GM19324 (cell line): ENCODE measurements around the gene RPTOR.

Source experiments
- ATAC-seq: cut with Tn5 transposase; IDR thresholded peaks from one replicate; pipeline ENCODE4 v1.9.1; 2021; ENCODE audit warnings: mild to moderate bottlenecking, moderate library complexity; ENCODE audit not compliant: unreplicated experiment, low FRiP score

RPTOR gene

DNA sequence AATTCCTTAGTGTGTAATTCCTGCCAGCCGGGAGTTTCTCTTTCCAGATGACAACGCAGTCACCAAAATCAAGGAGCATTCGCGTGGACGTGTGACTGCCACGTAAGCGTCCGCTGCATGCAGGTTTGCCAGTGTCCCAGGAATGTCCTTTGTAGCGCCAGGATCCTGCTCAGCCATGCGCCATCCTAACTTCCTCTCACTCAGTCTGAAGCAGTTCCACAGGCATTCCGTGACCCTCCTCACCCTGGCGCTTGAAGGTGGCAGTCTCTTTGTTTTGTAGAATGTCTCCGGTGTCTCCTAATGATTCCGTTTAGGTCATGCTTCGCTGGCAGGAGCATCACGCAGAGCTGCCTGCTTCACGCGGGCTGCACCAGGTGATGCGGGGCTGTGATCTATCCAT is 88.6 kb downstream of the RPTOR start:
- ATAC-seq, result no peak

DNA sequence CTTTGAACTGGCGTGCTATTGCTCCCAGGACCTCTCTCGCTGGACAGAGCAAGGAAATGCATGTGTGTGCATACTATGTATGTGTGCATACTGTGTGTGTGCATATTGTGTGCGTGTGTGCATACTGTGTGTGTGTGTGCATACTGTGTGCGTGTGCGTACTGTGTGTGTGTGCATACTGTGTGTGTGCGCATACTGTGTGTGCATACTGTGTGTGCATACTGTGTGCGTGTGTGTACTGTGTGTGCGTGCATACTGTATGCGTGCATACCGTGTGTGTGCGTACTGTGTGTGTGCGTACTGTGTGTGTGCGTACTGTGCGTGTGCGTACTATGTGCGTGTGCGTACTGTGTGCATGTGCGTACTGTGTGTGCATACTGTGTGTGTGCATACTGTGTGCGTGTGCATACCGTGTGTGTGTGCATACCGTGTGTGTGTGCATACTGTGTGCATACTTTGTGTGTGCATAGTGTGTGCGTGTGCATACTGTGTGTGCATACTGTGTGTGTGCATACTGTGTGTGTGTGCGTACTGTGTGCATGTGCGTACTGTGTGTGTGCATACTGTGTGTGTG is 89.4 kb downstream of the RPTOR start:
- no peak for ATAC-seq

DNA sequence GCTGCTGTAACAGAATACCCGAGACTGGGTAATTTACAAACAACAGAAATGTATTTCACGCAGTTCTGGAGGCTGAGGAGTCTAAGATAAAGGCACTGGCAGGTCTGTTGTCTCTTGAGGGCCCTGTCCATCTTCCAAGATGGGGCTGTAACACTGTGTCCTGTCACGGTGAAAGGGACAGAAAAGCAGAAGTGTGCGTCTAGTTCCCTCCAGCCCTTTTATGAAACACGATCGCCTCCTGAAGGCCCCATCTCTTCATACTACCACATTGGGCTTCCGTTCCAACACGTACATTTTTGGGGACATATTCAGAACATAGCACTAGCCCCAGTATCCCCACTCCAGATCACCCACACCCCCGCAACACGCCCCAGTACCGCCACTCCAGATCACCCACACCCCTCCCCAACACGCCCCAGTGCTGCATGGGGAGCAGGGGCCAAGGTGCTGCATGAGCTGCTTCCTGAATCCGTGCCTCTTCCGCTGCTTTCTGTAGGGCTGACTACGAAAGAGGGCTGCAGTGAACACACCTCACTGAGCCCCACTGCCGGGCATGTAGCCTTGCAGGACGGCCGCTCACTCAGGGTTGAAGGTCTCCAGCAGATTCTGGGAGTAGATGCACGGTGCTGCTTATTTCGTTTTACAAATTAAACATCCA is 91.9 kb downstream of the RPTOR start:
- no peak for ATAC-seq

DNA sequence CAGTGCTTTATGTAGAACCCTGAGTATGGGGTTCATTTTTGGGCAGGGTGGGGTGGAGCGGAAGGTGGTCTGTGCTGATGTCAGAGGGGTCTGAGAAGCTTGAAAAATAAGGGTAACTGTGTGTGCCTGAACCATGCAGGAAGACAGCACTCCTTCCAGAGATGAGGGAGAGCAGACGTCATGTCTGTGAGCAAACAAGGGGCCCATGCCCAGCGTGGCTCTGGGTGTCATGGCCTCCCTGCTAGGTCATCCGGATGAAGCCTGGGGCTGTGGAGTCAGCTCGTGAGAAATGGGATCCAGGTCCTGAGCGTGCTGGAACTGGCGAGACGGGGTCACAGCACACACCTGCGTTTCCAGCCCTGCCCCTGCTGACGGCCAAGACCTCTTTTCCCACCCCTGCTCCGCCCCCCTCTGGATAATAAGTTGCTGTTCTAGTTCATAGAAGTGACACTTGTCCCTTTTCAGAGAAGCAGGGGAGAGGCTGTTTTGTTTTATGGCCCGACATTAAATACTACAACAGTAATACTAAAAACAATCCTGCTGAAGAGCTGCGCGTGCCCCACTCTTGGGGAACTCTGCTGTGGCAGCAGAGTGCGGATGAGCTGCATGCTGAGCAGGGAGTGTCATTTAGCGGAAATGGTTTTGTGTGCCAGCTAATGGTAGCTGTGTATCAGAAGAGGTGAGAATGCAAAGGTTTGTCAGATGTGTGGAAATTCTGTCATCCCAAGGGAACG is 92.6 kb downstream of the RPTOR start:
- ATAC-seq, result no peak

DNA sequence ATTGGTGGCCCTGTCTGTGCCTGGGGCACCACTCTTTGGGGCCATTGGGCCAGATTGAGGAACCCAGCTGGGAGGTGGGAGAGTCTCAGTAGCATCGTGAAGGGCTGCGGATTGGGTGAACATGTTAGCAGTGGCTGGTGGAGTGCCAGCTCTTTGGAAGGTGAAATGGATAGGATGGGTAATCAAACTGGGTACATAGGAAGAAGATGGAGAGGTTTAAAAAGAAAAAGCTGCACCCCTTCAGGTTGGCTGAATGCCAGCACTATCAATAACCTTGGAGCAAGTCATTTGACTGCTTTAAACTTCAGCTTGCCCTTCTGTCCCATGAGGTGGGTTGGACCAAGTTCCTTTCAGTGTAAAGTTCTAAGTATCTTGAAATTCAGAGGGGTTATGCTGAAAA is 95.0 kb downstream of the RPTOR start:
- ATAC-seq, result no peak

DNA sequence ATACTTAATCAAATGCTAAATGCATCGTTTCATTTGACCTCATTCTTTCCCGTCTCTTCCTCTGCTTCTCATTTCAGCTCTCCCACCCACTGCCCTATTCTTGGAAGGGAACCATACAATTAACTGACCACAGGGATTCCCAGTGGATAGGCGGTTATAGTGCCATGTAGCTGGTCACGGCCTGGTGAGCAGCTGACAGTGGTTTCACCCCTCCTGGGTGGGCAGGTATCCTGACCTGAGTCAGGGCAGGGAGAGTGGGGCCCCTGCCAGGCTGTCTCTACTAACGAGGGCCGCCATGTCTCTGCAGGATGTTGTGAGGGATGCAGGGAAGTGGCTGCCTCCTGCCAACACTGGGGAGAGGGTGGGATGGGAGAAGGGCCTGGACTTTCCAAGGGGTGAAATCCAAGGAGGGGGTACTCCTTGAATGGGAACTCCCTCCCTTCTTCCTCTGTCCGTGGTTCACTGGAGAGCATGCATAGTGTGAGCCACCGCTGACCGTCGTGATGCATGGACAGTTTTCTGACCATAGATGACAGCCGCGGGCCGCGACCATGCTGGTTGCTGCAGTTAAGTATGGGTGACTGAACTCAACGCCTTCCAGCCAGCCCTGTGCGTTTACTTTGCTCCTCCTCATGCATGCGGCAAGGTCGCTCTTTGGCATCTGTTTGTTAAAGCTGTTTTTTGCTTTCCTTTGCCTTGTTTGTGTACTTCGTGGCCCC is 95.9 kb downstream of the RPTOR start:
- no peak for ATAC-seq

DNA sequence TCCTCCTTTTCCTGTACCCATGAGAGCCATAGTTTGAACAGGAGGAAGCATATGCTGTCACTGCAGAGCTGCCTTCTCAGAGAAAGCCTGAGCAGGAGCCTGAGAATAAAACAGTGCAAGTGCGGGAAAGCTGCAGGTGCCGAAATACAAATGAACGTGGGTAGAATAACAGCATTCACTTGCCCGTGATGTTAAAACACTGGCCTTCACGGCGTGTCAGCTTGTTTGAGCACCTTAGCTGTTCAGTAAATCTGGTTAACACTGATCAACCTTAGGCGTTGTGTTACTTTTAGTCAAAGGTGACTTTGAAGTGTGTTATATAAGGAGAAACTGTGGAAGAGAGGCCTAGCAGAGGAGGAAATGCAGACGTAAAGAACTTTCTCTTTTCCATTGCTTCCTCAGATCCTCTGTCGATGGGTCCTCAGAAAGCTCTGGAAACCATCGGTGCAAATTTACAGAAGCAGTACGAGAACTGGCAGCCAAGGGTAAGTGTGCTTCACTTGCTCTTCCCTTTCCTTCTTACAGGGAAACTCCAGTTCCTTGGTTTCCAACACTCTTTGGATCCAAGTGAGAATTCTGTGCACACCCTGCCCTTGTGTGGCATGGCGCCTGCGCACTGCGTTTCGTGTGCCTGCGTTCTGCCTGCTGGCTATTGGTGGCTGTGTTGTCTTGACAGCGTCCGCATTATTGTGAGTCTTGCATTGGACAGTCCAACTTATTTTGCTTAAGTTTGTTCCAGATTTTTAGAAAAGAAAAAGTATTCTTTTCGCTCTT is 98.9 kb downstream of the RPTOR start:
- ATAC-seq, result no peak

DNA sequence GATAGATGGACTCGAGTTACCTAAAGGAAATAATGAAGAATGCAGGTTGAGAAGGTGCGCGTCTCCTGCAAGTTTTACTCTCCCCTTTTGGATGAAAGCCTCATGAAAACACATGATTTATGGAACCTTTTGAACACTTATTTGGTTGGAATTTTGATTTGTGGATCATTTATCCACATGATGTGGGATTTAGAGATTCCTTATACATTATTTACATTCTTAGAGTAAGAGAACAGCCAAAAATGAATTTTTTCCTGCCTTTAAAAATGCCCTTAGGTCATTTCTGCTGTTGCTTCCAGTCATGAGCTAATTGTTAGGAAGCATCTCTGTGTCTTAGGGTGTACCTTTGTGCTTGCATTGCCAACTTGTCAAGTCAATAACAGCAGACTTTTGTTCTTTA is 99.9 kb downstream of the RPTOR start:
- ATAC-seq, result no peak

DNA sequence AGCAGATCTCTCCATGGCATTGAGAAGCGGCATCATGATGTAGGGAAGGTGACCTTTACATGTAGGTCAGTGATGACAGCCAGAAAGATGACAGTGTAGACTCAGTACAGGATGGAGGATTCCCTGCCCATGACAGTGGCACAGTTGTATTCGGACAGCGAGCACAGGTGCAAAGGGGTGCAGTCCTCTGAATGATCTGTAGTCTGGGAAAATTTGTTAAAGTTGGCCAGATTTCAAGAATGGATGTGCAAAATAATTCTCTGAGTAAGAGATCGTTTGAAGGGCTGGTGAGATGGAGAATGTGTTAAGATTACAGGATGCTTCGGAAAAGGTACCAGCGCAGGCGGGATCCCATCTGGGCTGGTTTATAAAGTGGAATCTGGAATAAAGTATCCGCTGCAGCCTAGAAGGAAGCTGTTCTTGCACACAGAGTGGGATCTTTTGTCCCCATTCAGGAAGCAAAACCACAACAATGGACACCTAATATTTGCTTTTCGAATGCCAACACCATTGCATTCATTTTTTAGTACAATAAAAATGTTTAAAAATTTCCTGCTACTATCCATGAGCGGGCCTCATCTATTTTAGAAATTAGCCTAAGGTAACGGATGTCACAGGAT is 101.2 kb downstream of the RPTOR start:
- ATAC-seq, result no peak

DNA sequence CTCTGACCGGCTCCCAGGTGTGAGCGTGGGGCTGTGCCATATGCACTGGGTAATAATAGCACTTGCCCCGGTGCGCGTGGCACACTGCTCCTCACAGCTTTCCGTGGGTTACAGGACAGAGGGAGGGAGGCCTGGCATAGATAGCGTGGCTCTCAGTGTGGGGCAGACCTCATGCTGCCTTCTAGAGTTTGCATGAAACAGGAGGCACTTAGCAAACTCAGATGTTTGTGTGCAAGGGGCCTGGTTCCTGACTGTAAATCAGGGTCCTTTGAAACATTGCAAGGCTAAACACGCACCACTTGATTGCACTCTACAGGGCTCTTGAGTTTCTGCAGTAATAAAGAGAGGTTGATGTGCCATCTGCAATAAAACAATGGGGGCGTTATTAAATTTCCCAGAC is 101.7 kb downstream of the RPTOR start:
- ATAC-seq, result no peak

DNA sequence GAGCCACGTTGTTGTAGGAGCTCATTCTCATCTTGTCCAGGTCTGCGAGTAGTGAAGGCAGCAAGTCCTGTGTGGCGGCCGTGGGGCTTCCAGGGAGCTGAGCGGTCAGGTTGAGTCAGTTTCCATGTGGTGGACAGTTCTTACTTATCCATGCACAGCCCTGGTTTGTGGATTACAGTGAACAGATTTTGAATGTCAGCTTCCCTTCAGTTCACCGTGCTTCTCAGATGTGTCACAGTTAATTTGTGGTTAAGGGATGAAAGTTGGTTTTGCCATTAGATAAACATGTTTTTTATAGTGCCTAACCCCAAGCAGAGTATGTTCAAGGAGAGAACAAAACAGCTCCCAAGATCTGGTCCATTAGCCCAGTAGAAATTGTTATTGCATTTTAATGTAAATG is 103.1 kb downstream of the RPTOR start:
- ATAC-seq, result no peak

DNA sequence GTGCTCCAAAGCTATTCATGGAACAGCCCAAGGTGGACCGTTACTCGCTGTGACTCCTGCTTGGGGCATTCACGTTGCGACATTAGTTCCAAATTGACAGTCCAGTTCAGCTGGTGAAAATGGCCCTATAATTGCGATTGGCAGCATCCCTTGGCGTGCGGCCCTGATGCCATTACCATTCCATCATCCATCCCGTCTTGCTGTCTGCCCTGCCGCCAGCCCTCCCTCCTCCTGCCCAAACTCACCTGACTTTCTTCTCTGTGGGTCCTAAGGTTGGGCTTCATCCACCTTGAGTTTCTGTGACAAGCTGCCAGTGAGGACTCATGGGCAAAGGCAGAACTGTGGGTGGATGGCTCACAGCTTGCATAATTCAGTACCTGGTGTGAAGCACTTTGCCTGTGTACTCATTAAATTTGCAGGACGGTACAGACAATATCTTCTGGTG is 104.6 kb downstream of the RPTOR start:
- no peak for ATAC-seq

DNA sequence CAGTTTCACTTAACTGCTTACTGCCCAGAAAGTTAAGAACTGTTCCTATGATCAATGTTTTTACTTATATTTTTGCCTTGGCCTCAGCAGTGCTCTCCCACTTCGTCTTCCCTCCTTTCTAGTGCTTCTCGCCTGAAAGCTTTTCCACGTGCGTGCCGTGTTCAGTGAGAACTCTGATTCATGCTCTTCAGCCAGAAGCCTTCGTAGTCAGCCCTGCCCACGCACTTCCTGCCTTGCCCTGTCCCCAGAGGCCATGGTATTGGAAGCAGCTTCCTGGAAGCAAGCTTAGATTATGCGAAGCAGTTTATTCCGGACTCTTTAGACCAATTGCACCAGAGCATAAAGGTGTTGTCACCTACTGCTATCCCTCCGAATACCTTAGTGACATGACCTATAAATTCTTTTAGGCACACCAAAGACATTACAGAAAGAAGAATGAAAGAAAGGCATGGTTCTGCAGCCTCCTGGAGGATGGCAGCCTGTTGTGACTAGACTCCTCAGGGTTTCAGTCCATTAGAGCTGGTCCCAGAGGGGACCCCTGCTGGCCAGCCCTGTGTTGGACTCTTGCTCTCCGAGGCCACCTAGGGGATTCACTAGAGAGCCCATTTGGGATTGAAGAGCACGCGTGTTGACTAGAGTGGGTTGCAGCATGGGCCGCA is 105.2 kb downstream of the RPTOR start:
- ATAC-seq, result no peak

DNA sequence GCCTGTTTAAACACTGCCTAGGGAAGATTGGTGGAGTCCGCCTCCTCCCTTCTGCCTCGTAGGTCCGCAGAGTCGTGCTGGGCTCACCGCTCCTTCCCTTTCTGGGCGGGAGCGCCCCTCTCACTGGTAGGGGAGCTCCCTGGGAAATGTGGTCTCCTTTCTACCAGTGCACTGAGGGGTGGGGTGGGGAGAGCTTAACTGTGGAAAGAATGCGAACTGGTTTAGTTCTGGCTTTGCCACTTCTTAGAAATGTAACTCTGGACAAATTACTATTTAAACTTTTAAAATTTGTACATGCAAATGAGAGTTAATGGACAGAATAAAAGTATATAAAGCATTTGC is 105.7 kb downstream of the RPTOR start:
- ATAC-seq, result no peak

DNA sequence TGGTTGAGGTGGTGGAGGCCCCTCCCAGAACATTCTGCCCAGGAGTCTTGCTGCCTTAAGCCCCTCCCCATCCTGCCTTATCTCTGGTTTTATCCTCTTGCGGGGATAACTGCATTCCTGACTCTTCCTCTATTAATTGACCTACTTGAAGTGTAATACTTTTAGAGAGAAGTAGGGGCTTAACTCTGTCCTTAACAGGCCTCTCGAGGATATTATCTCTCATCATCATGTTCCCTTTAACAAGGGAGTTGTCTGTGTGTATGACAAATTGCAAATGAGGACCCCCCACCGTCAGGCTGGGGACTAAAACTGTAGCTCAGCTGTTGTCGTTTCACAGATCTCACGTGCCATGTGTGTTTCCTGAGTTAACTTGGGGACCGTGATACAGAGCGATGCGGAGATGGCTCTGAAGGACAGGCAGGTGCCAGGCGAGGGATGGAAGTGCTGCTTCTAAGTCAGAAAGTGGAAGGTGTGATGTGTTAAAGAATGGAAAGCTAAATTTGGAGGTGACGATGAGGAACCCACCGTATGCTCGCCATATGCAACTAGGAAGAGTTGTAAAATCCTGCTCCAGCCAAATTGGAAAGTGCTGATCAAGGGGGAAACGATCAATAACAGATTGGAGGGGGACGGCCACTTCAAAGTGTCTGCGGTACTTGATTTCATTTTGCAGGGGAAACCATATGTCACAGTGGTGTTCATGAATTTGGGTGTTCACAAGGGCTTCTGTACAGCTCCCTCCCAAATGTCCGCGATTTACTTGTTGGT is 106.3 kb downstream of the RPTOR start:
- no peak for ATAC-seq

DNA sequence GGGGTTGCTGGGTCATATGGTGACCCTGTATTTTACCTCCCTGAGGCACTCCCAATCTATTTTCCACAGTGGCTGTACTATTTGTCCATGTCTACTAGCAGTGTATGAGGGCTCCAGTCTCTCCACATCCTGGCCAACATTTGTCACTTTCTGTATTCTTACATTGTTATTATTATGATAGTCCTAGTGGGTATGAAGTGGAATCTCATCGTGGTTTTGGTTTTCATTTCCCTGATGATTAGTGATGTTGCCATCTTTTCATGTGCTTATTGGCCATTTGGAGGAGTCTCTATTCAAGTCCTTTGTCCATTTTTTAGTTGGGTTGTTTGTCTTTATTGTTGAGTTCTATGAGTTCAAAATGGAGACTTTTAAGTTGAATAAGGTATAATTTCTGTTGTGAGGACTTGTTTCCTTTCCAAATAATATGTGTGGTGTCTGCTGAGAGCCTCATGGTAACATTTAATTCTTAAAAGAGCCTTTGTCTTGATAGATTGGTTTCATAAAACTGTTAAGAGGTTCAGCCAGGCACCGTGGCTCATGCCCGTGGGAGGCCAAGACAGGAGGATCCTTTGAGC is 108.2 kb downstream of the RPTOR start:
- ATAC-seq, result no peak

DNA sequence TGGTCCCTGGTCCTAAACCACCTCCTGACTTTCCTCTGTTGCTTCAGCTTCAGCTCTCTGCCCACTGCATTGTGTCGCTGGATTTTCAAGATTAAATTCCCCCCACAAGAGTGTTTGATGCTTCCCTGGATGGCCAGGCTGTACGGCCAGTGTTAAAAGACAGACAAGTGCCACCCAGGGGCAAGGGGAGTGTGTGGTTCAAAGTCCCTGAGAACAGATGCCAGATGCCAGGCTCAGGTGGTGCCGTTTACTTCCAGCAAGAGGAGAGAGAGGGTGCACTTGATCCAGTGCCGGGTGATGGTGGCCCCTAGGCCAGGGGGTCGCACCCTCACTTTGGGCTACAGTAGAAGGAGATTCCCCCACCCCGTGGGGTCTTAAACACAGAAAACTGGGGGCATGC is 109.2 kb downstream of the RPTOR start:
- ATAC-seq, result no peak

DNA sequence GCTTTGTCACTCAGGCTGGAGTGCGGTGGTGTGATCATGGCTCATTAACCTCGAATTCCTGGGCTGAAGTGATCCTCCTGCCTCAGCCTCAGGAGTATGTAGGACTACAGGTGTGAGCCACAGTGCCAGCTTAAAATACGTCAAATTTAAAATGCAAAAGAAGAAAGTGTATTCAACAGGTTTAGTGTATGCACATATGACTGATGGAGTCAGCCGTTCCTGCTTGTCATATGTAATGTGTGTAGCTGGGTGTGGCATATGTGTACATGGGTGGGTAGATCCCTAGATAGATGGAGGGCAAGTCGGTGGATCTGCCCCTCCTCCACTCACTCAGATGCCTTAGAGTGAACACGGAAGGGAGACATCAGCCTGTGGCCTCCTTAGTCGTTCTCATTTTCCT is 111.0 kb downstream of the RPTOR start:
- ATAC-seq, result no peak

DNA sequence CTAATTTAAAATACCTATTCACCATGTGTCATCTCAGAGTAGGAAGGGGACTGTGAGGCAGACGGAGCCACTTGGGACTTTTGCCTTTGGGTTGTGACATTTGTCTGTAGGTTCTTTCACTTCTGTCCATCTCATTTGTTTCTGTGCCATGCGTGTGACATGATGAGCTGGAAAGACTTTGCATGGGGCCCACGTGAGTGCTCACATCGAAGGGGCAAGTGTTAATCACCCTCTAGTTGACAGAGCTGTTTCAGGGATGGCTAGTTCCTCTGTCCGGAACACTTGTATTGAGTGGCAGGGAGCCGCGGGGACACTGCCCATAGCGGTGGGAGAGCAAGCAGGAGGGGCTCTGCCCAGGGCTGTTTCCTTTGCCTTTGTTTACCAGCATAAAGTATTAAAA is 112.0 kb downstream of the RPTOR start:
- no peak for ATAC-seq
